HCT116 (cell line): ENCODE results near the gene DHCR24. TPM values are rescaled to one million over a fixed set of nuclear protein-coding genes. Genes with fewer than 3 reads are reported as not detected.

Source experiments
- ATAC-seq: fragments of 200-7000 bp; cut with Tn5 transposase; 2 replicates; pipeline ENCODE4 v1.9.1; 2020; ENCODE audit warnings: mild to moderate bottlenecking, moderate library complexity
- BruUV-seq: library from RNA; stranded (reverse); fragments of 400-500 nt; replicated peaks from 2 replicates; lab custom pipeline; 2021; lab: Mats Ljungman, UMichigan
- CTCF ChIA-PET: fragments of 300-600 bp; sonication (Branson Sonifier 250); formaldehyde crosslinking; loops from one replicate; lab custom pipeline; 2021; ENCODE audit warnings: antibody characterized with exemption; lab: Charles Lee
- POLR2A ChIA-PET: fragments of 300-600, 350-600 bp; sonication (Branson Sonifier 250); formaldehyde crosslinking; loops from one replicate; lab custom pipeline; 2021; ENCODE audit warnings: antibody characterized with exemption; lab: Charles Lee
- RAD21 ChIA-PET, 2 experiments: fragments of 300-600 bp; sonication (Branson Sonifier 250); formaldehyde crosslinking; loops; one replicate each; lab custom pipeline; 2023; ENCODE audit warnings: low total read pairs in 2 of 2; ENCODE audit not compliant: uncharacterized antibody in 2 of 2, unreplicated experiment in 2 of 2, low non-redundant PET in 1 of 2; lab: Charles Lee
- DNase-seq: peaks from one replicate; pipeline ENCODE4 v3.0.0-alpha.2; 2010; ENCODE audit warnings: low read depth, low spot score
- H2AFZ ChIP-seq: fragments of 200-600 bp; shearing (Covaris generic), sonication (generic); 2 replicates; pipeline ENCODE4 v1.6.1; 2017; ENCODE audit warnings: low read depth, mixed run types, mixed read lengths, antibody characterized with exemption, low read length; ENCODE audit not compliant: poor library complexity, severe bottlenecking
- H3K27ac ChIP-seq: 2 replicates; pipeline ENCODE4 v1.5.1; 2012; ENCODE audit warnings: low read depth, low read length
- H3K27me3 ChIP-seq: fragments of 200-600 bp; sonication (generic); 2 replicates; pipeline ENCODE4 v1.6.1; 2016; ENCODE audit warnings: mixed run types, low read length, mixed read lengths; ENCODE audit not compliant: insufficient read depth
- H3K36me3 ChIP-seq, 2 experiments: fragments of 200-500 bp in 1 of 2; fragments of 200-600 bp in 1 of 2; sonication (Bioruptor generic) in 1 of 2; sonication (generic) in 1 of 2; 2 replicates each; pipeline versions ENCODE4 v1.5.1 to v1.6.1; 2014 to 2016; ENCODE audit warnings: low read length in 2 of 2, inconsistent platforms in 1 of 2, mixed read lengths in 1 of 2, mixed run types in 1 of 2; ENCODE audit not compliant: insufficient read depth in 2 of 2, control insufficient read depth in 1 of 2
- H3K4me1 ChIP-seq, 2 experiments: fragments of 200-600 bp in 1 of 2; sonication (generic) in 1 of 2; 2 replicates each; pipeline versions ENCODE4 v1.5.1 to v1.6.1; 2012 to 2017; ENCODE audit warnings: low read length in 2 of 2, inconsistent platforms in 1 of 2, mild to moderate bottlenecking in 1 of 2, mixed read lengths in 1 of 2, mixed run types in 1 of 2, moderate library complexity in 1 of 2; ENCODE audit not compliant: insufficient read depth in 2 of 2, control insufficient read depth in 1 of 2
- H3K4me2 ChIP-seq: fragments of 200-600 bp; sonication (generic); 2 replicates; pipeline ENCODE4 v1.6.1; 2017; ENCODE audit warnings: mixed run types, low read length, mixed read lengths
- H3K4me3 ChIP-seq, 2 experiments: fragments of 200-600 bp in 1 of 2; sonication (generic) in 1 of 2; replicated peaks in 1 of 2; 2 replicates each; pipeline ENCODE4 v1.5.1; 2011 to 2016; ENCODE audit warnings: low read length in 2 of 2, control low read depth in 1 of 2, low read depth in 1 of 2, mild to moderate bottlenecking in 1 of 2, mixed read lengths in 1 of 2, mixed run types in 1 of 2
- H3K79me2 ChIP-seq: fragments of 200-600 bp; sonication (generic); 2 replicates; pipeline ENCODE4 v1.6.1; 2017; ENCODE audit warnings: mild to moderate bottlenecking, mixed run types, low read length, moderate library complexity, mixed read lengths; ENCODE audit not compliant: insufficient read depth
- H3K9ac ChIP-seq: fragments of 200-600 bp; sonication (generic); 2 replicates; pipeline ENCODE4 v1.6.1; 2016; ENCODE audit warnings: low read length, mixed read lengths
- H3K9me2 ChIP-seq: fragments of 200-600 bp; sonication (generic), shearing (Covaris generic); 2 replicates; pipeline ENCODE4 v1.6.1; 2017; ENCODE audit warnings: mixed run types, mild to moderate bottlenecking, moderate library complexity; ENCODE audit not compliant: insufficient read depth
- H3K9me3 ChIP-seq, 2 experiments: fragments of 200-500 bp in 1 of 2; fragments of 200-600 bp in 1 of 2; sonication (Bioruptor generic) in 1 of 2; sonication (generic) in 1 of 2; 2 replicates each; pipeline ENCODE4 v1.6.1; 2014 to 2017; ENCODE audit warnings: low read length in 2 of 2, mixed read lengths in 2 of 2, inconsistent platforms in 1 of 2, low read depth in 1 of 2, mild to moderate bottlenecking in 1 of 2, mixed run types in 1 of 2, moderate library complexity in 1 of 2; ENCODE audit not compliant: control insufficient read depth in 1 of 2, insufficient read depth in 1 of 2
- H4K20me1 ChIP-seq: fragments of 200-600 bp; sonication (generic), shearing (Covaris generic); 2 replicates; pipeline ENCODE4 v1.6.1; 2017; ENCODE audit warnings: mixed run types, mild to moderate bottlenecking, moderate library complexity; ENCODE audit not compliant: insufficient read depth
- CEBPB ChIP-seq: IDR thresholded peaks from 2 replicates; pipeline ENCODE4 v1.6.1; 2012; ENCODE audit warnings: low read depth
- EZH2phosphoT487 ChIP-seq: fragments of 200-600 bp; IDR thresholded peaks from 2 replicates; pipeline ENCODE4 v1.6.1; 2018; ENCODE audit warnings: antibody characterized with exemption, borderline replicate concordance
- POLR2AphosphoS5 ChIP-seq: IDR thresholded peaks from 2 replicates; pipeline ENCODE4 v1.6.1; 2011; ENCODE audit warnings: mild to moderate bottlenecking, low read depth, low read length, moderate library complexity
- REST ChIP-seq: IDR thresholded peaks from 2 replicates; pipeline ENCODE4 v1.6.1; 2012; ENCODE audit warnings: low read depth
- SIN3A ChIP-seq: IDR thresholded peaks from 2 replicates; pipeline ENCODE4 v1.6.1; 2012; ENCODE audit warnings: low read depth
- SRF ChIP-seq: IDR thresholded peaks from 2 replicates; pipeline ENCODE4 v1.6.1; 2012; ENCODE audit warnings: low read depth
- ZFX ChIP-seq: fragments of 450-650 bp; IDR thresholded peaks from 2 replicates; pipeline ENCODE4 v1.6.1; 2017
- ZNF274 ChIP-seq: fragments of 200-500 bp; sonication (Bioruptor generic); IDR thresholded peaks from 2 replicates; pipeline ENCODE4 v1.6.1; 2014; ENCODE audit warnings: mild to moderate bottlenecking, low read depth, low read length, inconsistent platforms
- intact Hi-C: fragments of 100-400 bp; cut with micrococcal nuclease; formaldehyde crosslinking; loops from 2 replicates; pipeline ENCODE4 v1.10.0; 2022
- total RNA-seq: library from RNA; stranded (reverse); gene quantifications from one replicate; pipeline ENCODE4 v1.2.1, GENCODE V29; 2021; ENCODE audit not compliant: unreplicated experiment

The DHCR24 gene
- total RNA-seq, 1 experiment from 2014 or later, result 132 TPM

- peaks cover 26 to 27% of the 10 kb centered on the region in 2 experiments for H3K36me3 ChIP-seq
- H3K4me3 ChIP-seq, result no peak overlapping the region
- H3K9me3 ChIP-seq, result no peaks in the 10 kb centered on the region
- ChIA-PET POLR2A (no interaction called here), CTCF (no interaction called here), RAD21 (no interaction called here)
- no peak overlapping the region for H3K27ac ChIP-seq
- no peak for ATAC-seq
- H3K4me1 ChIP-seq, result peaks cover 19 to 54% of the 10 kb centered on the region in 2 experiments
- no peak overlapping the region for H3K4me2 ChIP-seq
- no peaks in the 10 kb centered on the region for H3K79me2 ChIP-seq
- peaks cover 5% of the 10 kb centered on the region; the same call in 1 of the 2 replicates for H4K20me1 ChIP-seq
- BruUV-seq, result no TSS peak
- no peak for DNase-seq
- no peaks in the 10 kb centered on the region for H3K9me2 ChIP-seq
- H2AFZ ChIP-seq, result no peak overlapping the region
- TF ChIP-seq ZNF274 (no peak), CEBPB (no peak), REST (no peak), POLR2AphosphoS5 (no peak), EZH2phosphoT487 (no peak), SRF (no peak), SIN3A (no peak), ZFX (no peak)
- intact Hi-C loops, result no loop called here
- no peak overlapping the region for H3K9ac ChIP-seq
- H3K27me3 ChIP-seq, result no peaks in the 10 kb centered on the region
Observed at GRCh38 chr1:54861070-54861761, 25.8 kb downstream of the DHCR24 start.
